ENCODE results near the gene NANOS3. TPM values are rescaled to one million over a fixed set of nuclear protein-coding genes. Genes with fewer than 3 reads are reported as not detected.

NANOS3 gene
- total and polyA plus RNA-seq, 2 of the 13 experiments (the other 11 are each of a cell fraction or from before 2014, with no cell fraction given), result 0.21 TPM; not detected in 1

DNA sequence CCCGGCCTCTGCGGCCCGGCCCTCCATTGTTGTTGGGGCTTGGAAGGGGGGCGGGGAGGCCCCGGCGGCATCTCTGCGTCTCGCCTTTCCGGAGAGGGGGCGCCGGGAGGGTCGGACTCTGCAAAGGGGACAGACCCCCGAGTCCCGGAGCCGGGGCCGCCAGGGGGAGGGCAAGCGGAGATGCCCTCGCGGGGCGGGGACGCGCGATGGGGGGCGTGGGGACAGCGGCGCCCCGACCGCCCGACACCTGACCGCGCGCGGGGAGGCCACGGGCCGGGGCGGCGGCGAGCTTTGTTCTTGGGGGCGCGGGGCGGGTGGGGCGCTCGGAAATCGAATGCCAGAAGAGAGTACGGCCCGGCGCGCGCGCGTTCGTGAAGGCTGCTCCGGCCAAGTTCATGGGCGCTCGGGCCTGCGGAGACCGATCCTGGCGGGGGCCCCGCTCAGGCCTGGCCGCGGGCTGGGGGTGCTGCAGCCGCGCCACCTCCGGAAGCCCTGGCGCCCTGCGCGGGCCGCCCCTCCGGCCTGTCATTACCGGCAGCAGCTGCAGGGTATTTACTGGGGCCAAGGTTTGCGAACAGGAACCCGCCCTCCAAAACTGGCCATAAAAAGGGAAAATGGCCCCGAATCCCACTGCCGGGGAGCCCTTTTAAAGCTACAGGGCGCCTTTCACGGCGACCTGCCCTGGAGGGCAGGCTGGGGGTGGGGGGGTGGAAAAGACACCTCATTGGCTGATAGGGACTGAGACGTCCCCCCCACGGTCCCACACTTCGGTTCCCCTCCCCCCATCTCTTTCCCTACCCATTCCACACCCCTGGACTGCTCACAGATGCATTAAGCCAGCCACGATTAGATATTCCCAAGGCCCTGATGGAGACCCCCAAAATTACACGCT is 11.1 kb upstream of the NANOS3 start:
- H3K4me3 ChIP-seq (replicated peaks in 1 of 3; ENCODE audit: insufficient read depth in 1 of 3, low read depth in 2 of 3, low read length in 3 of 3), result peak overlapping the region; percentile 69 to 71 (median 70)
- H3K9me3 ChIP-seq (ENCODE audit: low read length), result no peaks in the 10 kb centered on the region
- POLR2A ChIA-PET, result interaction anchor here (1.0 kb wide), 1 partner anchor 7 kb away, joined by 3 read pairs; no protein-coding TSS in a partner anchor
- no peak overlapping the region for H3K27ac ChIP-seq (ENCODE audit: extremely low read length, insufficient read depth, low read length)
- intact Hi-C loops (cut with micrococcal nuclease; ENCODE audit: unreplicated experiment) (no loop called here), in situ Hi-C loops (cut with HindIII; ENCODE audit: extremely low pct_ligation_motif_present, low pct_unique_long_range_greater_than_20kb) (no loop called here)
- no peak for DNase-seq (ENCODE audit: low spot score)
- no peaks in the 10 kb centered on the region for H3K36me3 ChIP-seq (replicated peaks in 1 of 2; ENCODE audit: control insufficient read depth in 1 of 2, insufficient read depth in 2 of 2, low read length in 2 of 2)
- H3K4me1 ChIP-seq (ENCODE audit: insufficient read depth, low read length), result peaks cover 34% of the 10 kb centered on the region
- H3K27me3 ChIP-seq (ENCODE audit: control insufficient read depth in 1 of 2, insufficient read depth in 2 of 2, low read length in 2 of 2), result peaks cover 0 to 9% of the 10 kb centered on the region in 2 experiments; a peak in 1 of 5 replicates
- no peaks in the 10 kb centered on the region for H4K20me1 ChIP-seq (ENCODE audit: insufficient read depth, low read length)
- H3K4me2 ChIP-seq (ENCODE audit: low read depth, low read length), result peak overlapping the region; percentile 70
- 11% methylated on average over 16 of the region's 82 CpGs for WGBS (ENCODE audit: low lambda C conversion rate)
- ATAC-seq, result no peak
- BruUV-seq (replicated peaks), result no TSS peak
- no peak for FAIRE-seq
- H3K9ac ChIP-seq (ENCODE audit: insufficient read depth, low read depth, low read length), result peak overlapping the region; percentile 49; the same call in 1 of the 2 replicates
- H3K79me2 ChIP-seq (ENCODE audit: insufficient read depth, low read length), result no peaks in the 10 kb centered on the region
- CTCF ChIA-PET (ENCODE audit: low intra/inter-chr PET ratio, low total read pairs), result no interaction called here
- no peak overlapping the region for H2AFZ ChIP-seq (ENCODE audit: low read length)
- TF ChIP-seq BCL6 (CRISPR knock-in tag; IDR thresholded peaks at IDR 0.05) (no peak), MZF1 (CRISPR knock-in tag; IDR thresholded peaks at IDR 0.05; ENCODE audit: borderline replicate concordance) (no peak), ZFX (CRISPR knock-in tag; IDR thresholded peaks at IDR 0.05; ENCODE audit: low read depth) (peak; percentile 57; the same call in 1 of the 2 replicates), ZNF878 (CRISPR knock-in tag; IDR thresholded peaks at IDR 0.05) (no peak), ATRX (CRISPR knock-in tag; IDR thresholded peaks at IDR 0.05; ENCODE audit: borderline replicate concordance) (no peak), ZNF724P (CRISPR knock-in tag; IDR thresholded peaks at IDR 0.05; ENCODE audit: borderline replicate concordance) (no peak), HNRNPLL (IDR thresholded peaks at IDR 0.05; ENCODE audit: low read depth, low read length, poor library complexity, severe bottlenecking) (peak; percentile 32), SAP130 (CRISPR knock-in tag; IDR thresholded peaks at IDR 0.05; ENCODE audit: low read depth) (peak; percentile 33; the same call in 1 of the 2 replicates)
- TF ChIP-seq, protein P1, sequence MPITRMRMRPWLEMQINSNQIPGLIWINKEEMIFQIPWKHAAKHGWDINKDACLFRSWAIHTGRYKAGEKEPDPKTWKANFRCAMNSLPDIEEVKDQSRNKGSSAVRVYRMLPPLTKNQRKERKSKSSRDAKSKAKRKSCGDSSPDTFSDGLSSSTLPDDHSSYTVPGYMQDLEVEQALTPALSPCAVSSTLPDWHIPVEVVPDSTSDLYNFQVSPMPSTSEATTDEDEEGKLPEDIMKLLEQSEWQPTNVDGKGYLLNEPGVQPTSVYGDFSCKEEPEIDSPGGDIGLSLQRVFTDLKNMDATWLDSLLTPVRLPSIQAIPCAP (CRISPR knock-in tag; IDR thresholded peaks at IDR 0.05; ENCODE audit: low read depth), result no peak
- TF ChIP-seq, protein P2, sequence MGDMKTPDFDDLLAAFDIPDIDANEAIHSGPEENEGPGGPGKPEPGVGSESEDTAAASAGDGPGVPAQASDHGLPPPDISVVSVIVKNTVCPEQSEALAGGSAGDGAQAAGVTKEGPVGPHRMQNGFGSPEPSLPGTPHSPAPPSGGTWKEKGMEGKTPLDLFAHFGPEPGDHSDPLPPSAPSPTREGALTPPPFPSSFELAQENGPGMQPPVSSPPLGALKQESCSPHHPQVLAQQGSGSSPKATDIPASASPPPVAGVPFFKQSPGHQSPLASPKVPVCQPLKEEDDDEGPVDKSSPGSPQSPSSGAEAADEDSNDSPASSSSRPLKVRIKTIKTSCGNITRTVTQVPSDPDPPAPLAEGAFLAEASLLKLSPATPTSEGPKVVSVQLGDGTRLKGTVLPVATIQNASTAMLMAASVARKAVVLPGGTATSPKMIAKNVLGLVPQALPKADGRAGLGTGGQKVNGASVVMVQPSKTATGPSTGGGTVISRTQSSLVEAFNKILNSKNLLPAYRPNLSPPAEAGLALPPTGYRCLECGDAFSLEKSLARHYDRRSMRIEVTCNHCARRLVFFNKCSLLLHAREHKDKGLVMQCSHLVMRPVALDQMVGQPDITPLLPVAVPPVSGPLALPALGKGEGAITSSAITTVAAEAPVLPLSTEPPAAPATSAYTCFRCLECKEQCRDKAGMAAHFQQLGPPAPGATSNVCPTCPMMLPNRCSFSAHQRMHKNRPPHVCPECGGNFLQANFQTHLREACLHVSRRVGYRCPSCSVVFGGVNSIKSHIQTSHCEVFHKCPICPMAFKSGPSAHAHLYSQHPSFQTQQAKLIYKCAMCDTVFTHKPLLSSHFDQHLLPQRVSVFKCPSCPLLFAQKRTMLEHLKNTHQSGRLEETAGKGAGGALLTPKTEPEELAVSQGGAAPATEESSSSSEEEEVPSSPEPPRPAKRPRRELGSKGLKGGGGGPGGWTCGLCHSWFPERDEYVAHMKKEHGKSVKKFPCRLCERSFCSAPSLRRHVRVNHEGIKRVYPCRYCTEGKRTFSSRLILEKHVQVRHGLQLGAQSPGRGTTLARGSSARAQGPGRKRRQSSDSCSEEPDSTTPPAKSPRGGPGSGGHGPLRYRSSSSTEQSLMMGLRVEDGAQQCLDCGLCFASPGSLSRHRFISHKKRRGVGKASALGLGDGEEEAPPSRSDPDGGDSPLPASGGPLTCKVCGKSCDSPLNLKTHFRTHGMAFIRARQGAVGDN (CRISPR knock-in tag; IDR thresholded peaks at IDR 0.05), result peak; percentile 63
- TF ChIP-seq, protein P3, sequence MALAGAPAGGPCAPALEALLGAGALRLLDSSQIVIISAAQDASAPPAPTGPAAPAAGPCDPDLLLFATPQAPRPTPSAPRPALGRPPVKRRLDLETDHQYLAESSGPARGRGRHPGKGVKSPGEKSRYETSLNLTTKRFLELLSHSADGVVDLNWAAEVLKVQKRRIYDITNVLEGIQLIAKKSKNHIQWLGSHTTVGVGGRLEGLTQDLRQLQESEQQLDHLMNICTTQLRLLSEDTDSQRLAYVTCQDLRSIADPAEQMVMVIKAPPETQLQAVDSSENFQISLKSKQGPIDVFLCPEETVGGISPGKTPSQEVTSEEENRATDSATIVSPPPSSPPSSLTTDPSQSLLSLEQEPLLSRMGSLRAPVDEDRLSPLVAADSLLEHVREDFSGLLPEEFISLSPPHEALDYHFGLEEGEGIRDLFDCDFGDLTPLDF (CRISPR knock-in tag; IDR thresholded peaks at IDR 0.05), result no peak
- TF ChIP-seq, protein P4, sequence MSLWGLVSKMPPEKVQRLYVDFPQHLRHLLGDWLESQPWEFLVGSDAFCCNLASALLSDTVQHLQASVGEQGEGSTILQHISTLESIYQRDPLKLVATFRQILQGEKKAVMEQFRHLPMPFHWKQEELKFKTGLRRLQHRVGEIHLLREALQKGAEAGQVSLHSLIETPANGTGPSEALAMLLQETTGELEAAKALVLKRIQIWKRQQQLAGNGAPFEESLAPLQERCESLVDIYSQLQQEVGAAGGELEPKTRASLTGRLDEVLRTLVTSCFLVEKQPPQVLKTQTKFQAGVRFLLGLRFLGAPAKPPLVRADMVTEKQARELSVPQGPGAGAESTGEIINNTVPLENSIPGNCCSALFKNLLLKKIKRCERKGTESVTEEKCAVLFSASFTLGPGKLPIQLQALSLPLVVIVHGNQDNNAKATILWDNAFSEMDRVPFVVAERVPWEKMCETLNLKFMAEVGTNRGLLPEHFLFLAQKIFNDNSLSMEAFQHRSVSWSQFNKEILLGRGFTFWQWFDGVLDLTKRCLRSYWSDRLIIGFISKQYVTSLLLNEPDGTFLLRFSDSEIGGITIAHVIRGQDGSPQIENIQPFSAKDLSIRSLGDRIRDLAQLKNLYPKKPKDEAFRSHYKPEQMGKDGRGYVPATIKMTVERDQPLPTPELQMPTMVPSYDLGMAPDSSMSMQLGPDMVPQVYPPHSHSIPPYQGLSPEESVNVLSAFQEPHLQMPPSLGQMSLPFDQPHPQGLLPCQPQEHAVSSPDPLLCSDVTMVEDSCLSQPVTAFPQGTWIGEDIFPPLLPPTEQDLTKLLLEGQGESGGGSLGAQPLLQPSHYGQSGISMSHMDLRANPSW (CRISPR knock-in tag; IDR thresholded peaks at IDR 0.05; ENCODE audit: borderline replicate concordance), result no peak

Data from HepG2 (cell line).